PC-9 (cell line): Measurements from ENCODE around the gene NOLC1. TPM values are rescaled to one million over a fixed set of nuclear protein-coding genes. Genes with fewer than 3 reads are reported as not detected.

Experiments
- BruUV-seq: library from RNA; stranded (reverse); fragments of 400-500 nt; replicated peaks from 2 replicates; lab custom pipeline; 2021; lab: Mats Ljungman, UMichigan
- CTCF ChIA-PET: fragments of 300-600 bp; sonication (Branson Sonifier 250); formaldehyde crosslinking; loops from one replicate; lab custom pipeline; 2022; ENCODE audit warnings: antibody characterized with exemption; lab: Charles Lee
- POLR2A ChIA-PET: fragments of 300-600 bp; sonication (Branson Sonifier 250); formaldehyde crosslinking; loops from one replicate; lab custom pipeline; 2022; ENCODE audit warnings: antibody characterized with exemption; ENCODE audit not compliant: unreplicated experiment; lab: Charles Lee
- DNase-seq, 2 experiments: peaks; one replicate each; pipeline versions ENCODE4 v3.0.0 to v3.0.0-alpha.2; 2015 to 2022; ENCODE audit warnings: mixed read lengths in 1 of 2
- H2AFZ ChIP-seq: fragments of 200-600 bp; sonication (generic); 2 replicates; pipeline ENCODE4 v1.8.1; 2017; ENCODE audit warnings: antibody characterized with exemption
- H3F3A ChIP-seq: fragments of 200-600 bp; sonication (generic); 2 replicates; pipeline ENCODE4 v1.8.1; 2017; ENCODE audit warnings: antibody characterized with exemption, mild to moderate bottlenecking, low read depth; ENCODE audit not compliant: insufficient read depth
- H3K27ac ChIP-seq: fragments of 200-600 bp; sonication (generic); 2 replicates; pipeline ENCODE4 v1.6.1; 2016; ENCODE audit warnings: mixed run types
- H3K27me3 ChIP-seq: fragments of 200-600 bp; sonication (generic); 2 replicates; pipeline ENCODE4 v1.6.1; 2016; ENCODE audit warnings: low read depth, mixed run types; ENCODE audit not compliant: insufficient read depth
- H3K36me3 ChIP-seq: fragments of 200-600 bp; sonication (generic); 2 replicates; pipeline ENCODE4 v1.6.1; 2016; ENCODE audit warnings: low read depth, mixed run types
- H3K4me1 ChIP-seq: fragments of 200-600 bp; sonication (generic); replicated peaks from 2 replicates; pipeline ENCODE4 v1.6.1; 2016; ENCODE audit warnings: mixed run types; ENCODE audit not compliant: insufficient read depth
- H3K4me2 ChIP-seq: fragments of 200-600 bp; sonication (generic); 2 replicates; pipeline ENCODE4 v1.6.1; 2017; ENCODE audit warnings: mixed run types
- H3K4me3 ChIP-seq: fragments of 200-600 bp; sonication (generic); 2 replicates; pipeline ENCODE4 v1.6.1; 2016; ENCODE audit warnings: mixed run types
- H3K79me2 ChIP-seq: fragments of 200-600 bp; sonication (generic); 2 replicates; pipeline ENCODE4 v1.6.1; 2017; ENCODE audit warnings: low read depth, mixed run types
- H3K9me2 ChIP-seq: fragments of 200-600 bp; sonication (generic); 2 replicates; pipeline ENCODE4 v1.8.1; 2017; ENCODE audit warnings: mild to moderate bottlenecking; ENCODE audit not compliant: insufficient read depth
- H3K9me3 ChIP-seq: fragments of 200-600 bp; sonication (generic); 2 replicates; pipeline ENCODE4 v1.8.1; 2016; ENCODE audit warnings: low read depth; ENCODE audit not compliant: insufficient read depth
- H4K20me1 ChIP-seq: fragments of 200-600 bp; sonication (generic); 2 replicates; pipeline ENCODE4 v1.8.1; 2017; ENCODE audit not compliant: insufficient read depth
- EZH2 ChIP-seq: fragments of 200-600 bp; sonication (generic); IDR thresholded peaks from 2 replicates; pipeline ENCODE4 v1.8.0; 2017; ENCODE audit warnings: antibody characterized with exemption, low read depth
- intact Hi-C: fragments of 100-400 bp; cut with micrococcal nuclease; formaldehyde crosslinking; loops from one replicate; pipeline ENCODE4 v1.10.0; 2022; ENCODE audit not compliant: unreplicated experiment
- total RNA-seq: library from RNA; stranded (reverse); gene quantifications from 2 replicates; pipeline ENCODE4 v1.2.3, GENCODE V29; 2021
- TF ChIP-seq, protein P1 (sequence below): fragments of 200-600 bp; sonication (generic); conservative IDR thresholded peaks from 2 replicates; pipeline ENCODE4 v1.6.1; 2017; ENCODE audit warnings: mixed run types, antibody characterized with exemption, mild to moderate bottlenecking, moderate library complexity

NOLC1 gene
- total RNA-seq, 1 experiment from 2014 or later: 59.5 TPM

DNA sequence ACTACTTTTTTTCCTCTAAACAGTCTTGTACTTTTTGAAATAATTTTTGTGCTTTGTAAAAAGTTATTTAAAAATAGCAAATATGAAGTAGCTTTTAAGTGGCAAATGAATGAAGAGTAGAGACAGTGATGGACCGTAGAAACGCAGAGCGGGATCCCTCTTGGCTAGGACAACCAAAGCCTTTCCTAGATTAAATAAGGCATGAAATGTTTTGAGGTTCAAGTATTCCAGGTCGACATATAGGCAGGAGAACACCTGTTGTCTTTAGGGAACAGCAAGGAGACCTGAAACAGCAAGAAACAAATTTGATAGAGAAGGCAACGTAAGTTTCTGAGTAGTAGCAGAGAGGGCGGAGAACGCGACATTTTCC lies 20.0 kb upstream of the NOLC1 start:
- Histone ChIP-seq H3K27ac (0 out of 2 replicates have a peak overlapping the region, but pooled peaks have one; percentile 40), H2AFZ (peak overlapping the region; percentile 77), H3K79me2 (peaks cover 43% of the 10 kb centered on the region), H3K4me3 (peak overlapping the region; percentile 87; the same call in 1 of the 2 replicates), H3K9me3 (no peaks in the 10 kb centered on the region), H3K9me2 (no peaks in the 10 kb centered on the region), H3K4me1 (peaks cover 30% of the 10 kb centered on the region), H3K27me3 (no peaks in the 10 kb centered on the region), H3F3A (peaks cover 13% of the 10 kb centered on the region), H4K20me1 (peaks cover 32% of the 10 kb centered on the region), H3K4me2 (peak overlapping the region; percentile 85), H3K36me3 (no peaks in the 10 kb centered on the region; the same call in 1 of the 2 replicates)
- ChIA-PET POLR2A (interaction anchor here (0.5 to 0.7 kb wide), 2 partner anchors 9 to 10 kb away, joined by 3 to 4 read pairs; no protein-coding TSS in a partner anchor), CTCF (no interaction called here)
- intact Hi-C loops: loop anchor here (1.0 to 2.0 kb wide), 3 partner anchors 15 to 291 kb away; partner anchors contain the start of gene NOLC1
- no peak for TF ChIP-seq EZH2
- TF ChIP-seq, protein P1, sequence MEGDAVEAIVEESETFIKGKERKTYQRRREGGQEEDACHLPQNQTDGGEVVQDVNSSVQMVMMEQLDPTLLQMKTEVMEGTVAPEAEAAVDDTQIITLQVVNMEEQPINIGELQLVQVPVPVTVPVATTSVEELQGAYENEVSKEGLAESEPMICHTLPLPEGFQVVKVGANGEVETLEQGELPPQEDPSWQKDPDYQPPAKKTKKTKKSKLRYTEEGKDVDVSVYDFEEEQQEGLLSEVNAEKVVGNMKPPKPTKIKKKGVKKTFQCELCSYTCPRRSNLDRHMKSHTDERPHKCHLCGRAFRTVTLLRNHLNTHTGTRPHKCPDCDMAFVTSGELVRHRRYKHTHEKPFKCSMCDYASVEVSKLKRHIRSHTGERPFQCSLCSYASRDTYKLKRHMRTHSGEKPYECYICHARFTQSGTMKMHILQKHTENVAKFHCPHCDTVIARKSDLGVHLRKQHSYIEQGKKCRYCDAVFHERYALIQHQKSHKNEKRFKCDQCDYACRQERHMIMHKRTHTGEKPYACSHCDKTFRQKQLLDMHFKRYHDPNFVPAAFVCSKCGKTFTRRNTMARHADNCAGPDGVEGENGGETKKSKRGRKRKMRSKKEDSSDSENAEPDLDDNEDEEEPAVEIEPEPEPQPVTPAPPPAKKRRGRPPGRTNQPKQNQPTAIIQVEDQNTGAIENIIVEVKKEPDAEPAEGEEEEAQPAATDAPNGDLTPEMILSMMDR: no peak
- DNase-seq: no peak
- no TSS peak for BruUV-seq

DNA sequence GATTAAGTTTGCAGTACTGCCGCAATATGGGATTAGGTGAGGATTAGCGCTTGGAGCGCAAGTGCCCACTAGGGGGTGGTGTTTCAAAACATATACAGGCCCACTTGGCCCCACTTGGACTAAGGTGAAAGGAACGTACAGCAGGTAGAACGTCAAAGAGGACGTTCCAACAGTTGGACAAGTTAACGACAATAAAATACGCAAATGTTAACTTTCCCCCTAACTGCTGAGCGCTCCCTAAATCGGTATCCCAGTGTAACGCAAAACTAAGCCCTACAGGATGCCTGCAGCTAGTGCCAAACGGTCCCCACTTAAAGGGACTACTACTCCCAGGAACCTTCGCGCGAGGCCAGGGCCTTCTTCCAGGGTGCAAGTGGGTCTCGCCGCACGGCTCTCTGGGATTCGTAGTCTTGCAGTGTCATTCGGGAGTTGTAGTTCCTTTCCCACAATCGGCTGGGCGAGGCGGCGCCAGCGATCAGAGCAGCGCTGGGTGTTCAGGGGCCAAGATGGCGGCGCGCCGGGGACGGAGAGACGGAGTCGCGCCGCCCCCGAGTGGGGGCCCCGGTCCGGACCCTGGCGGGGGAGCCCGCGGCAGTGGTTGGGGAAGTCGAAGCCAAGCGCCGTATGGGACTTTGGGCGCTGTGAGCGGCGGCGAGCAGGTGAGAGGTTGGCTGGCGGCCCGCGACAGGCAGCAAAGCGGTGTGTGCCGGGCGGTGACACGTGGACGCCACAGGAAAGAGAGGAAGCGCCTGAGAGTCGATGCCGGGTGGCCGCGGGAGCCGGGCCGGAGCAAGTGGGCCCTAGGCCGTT lies 19.4 kb upstream of the NOLC1 start, which contains the start of gene PPRC1:
TSS of gene PPRC1 (plus strand) at position 478 of the 810 bp plus-strand sequence. CDS start at position 507, 29 bp downstream.
- H3K4me2 ChIP-seq: peak within 1 kb of the TSS; percentile 85
- ChIA-PET CTCF (no interaction called here), POLR2A (interaction anchor here (0.5 to 0.7 kb wide), 2 partner anchors 9 to 10 kb away, joined by 3 to 4 read pairs; no protein-coding TSS in a partner anchor)
- H3K27ac ChIP-seq: peak within 1 kb of the TSS; percentile 89
- no TSS peak for BruUV-seq
- H3K36me3 ChIP-seq: no peaks in the 10 kb centered on the region; the same call in 1 of the 2 replicates
- no peaks in the 10 kb centered on the region for H3K27me3 ChIP-seq
- no peaks in the 10 kb centered on the region for H3K9me2 ChIP-seq
- peak within 1 kb of the TSS; percentile 87 for H3K4me3 ChIP-seq
- peaks cover 38% of the 10 kb centered on the region for H4K20me1 ChIP-seq
- peak; percentile 91 to 92 for DNase-seq
- TF ChIP-seq EZH2: no peak
- TF ChIP-seq, protein P1: peak; percentile 83
- H3K79me2 ChIP-seq: peaks cover 49% of the 10 kb centered on the region
- intact Hi-C loops: loop anchor here (1.0 to 2.0 kb wide), 3 partner anchors 16 to 290 kb away; partner anchors contain the start of gene NOLC1
- H2AFZ ChIP-seq: peak within 1 kb of the TSS; percentile 77
- H3K9me3 ChIP-seq: no peaks in the 10 kb centered on the region
- peaks cover 9% of the 10 kb centered on the region for H3F3A ChIP-seq
- peaks cover 26% of the 10 kb centered on the region for H3K4me1 ChIP-seq

- peaks cover 46% of the 10 kb centered on the region for H4K20me1 ChIP-seq
- TSS peak; percentile 91 for BruUV-seq
Observed at GRCh38 chr10:102133373-102134195, 18.6 kb upstream of the NOLC1 start.

More at GRCh38 chr10:102133373-102134195, 18.6 kb upstream of the NOLC1 start:
- no peaks in the 10 kb centered on the region for H3K9me2 ChIP-seq
- H3K4me2 ChIP-seq: peak overlapping the region; percentile 85
- H3F3A ChIP-seq: peaks cover 8% of the 10 kb centered on the region
- no peaks in the 10 kb centered on the region for H3K9me3 ChIP-seq
- H3K79me2 ChIP-seq: peaks cover 57% of the 10 kb centered on the region
- TF ChIP-seq EZH2: no peak
- TF ChIP-seq, protein P1: no peak
- H3K4me1 ChIP-seq: peaks cover 21% of the 10 kb centered on the region
- H3K36me3 ChIP-seq: peaks cover 5% of the 10 kb centered on the region
- peak overlapping the region; percentile 87 for H3K4me3 ChIP-seq
- intact Hi-C loops: loop anchor here (2.0 kb wide), 2 partner anchors 17 to 289 kb away; no protein-coding TSS in a partner anchor
- peak overlapping the region; percentile 66; the same call in 1 of the 2 replicates for H2AFZ ChIP-seq
- H3K27ac ChIP-seq: peak overlapping the region; percentile 89
- H3K27me3 ChIP-seq: no peaks in the 10 kb centered on the region
- peak; percentile 50 to 72 for DNase-seq
- POLR2A ChIA-PET: no interaction called here
- CTCF ChIA-PET: no interaction called here
